ENCODE results near the gene LRRC1.
"Not testable (repeated sequence)": the region's sequence is repeated elsewhere in the genome, so short reads cannot be mapped to it uniquely, and the experiment has no call there.

The LRRC1 gene

GRCh38 chr6:53792973-53793317, 1.9 kb upstream of the LRRC1 start:
- DNase-seq (ENCODE audit: low spot score): no peak

- peak; percentile 65 for DNase-seq (ENCODE audit: low spot score)
Measured at GRCh38 chr6:53793318-53794136, 1.3 kb upstream of the LRRC1 start.

GRCh38 chr6:53794137-53794719, 577 bp upstream of the LRRC1 start:
- DNase-seq (ENCODE audit: low spot score): peak; percentile 46

- no peak for DNase-seq (ENCODE audit: low spot score)
Measured at GRCh38 chr6:53795340-53795701, 516 bp downstream of the LRRC1 start.

GRCh38 chr6:53795702-53796450, 1.1 kb downstream of the LRRC1 start:
- no peak for DNase-seq (ENCODE audit: low spot score)

GRCh38 chr6:53796451-53796780, 1.6 kb downstream of the LRRC1 start:
- DNase-seq (ENCODE audit: low spot score): no peak

GRCh38 chr6:53796791-53797190, 2.0 kb downstream of the LRRC1 start:
- DNase-seq (ENCODE audit: low spot score): no peak

- DNase-seq (ENCODE audit: low spot score): no peak
Measured at GRCh38 chr6:53797304-53797703, 2.5 kb downstream of the LRRC1 start.

GRCh38 chr6:53799340-53799739, 4.5 kb downstream of the LRRC1 start:
- DNase-seq (ENCODE audit: low spot score): no peak

GRCh38 chr6:53801022-53801421, 6.2 kb downstream of the LRRC1 start:
- DNase-seq (ENCODE audit: low spot score): no peak

- no peak for DNase-seq (ENCODE audit: low spot score)
Measured at GRCh38 chr6:53802582-53802981, 7.8 kb downstream of the LRRC1 start.

GRCh38 chr6:53803081-53803860, 8.5 kb downstream of the LRRC1 start:
- no peak for DNase-seq (ENCODE audit: low spot score)

GRCh38 chr6:53805016-53805415, 10.2 kb downstream of the LRRC1 start:
- no peak for DNase-seq (ENCODE audit: low spot score)

GRCh38 chr6:53805725-53806124, 10.9 kb downstream of the LRRC1 start:
- DNase-seq (ENCODE audit: low spot score): no peak

- not testable (repeated sequence) for DNase-seq (ENCODE audit: low spot score)
Measured at GRCh38 chr6:53807606-53808005, 12.8 kb downstream of the LRRC1 start.

GRCh38 chr6:53808302-53808881, 13.6 kb downstream of the LRRC1 start:
- DNase-seq (ENCODE audit: low spot score): no peak

GRCh38 chr6:53809691-53810090, 14.9 kb downstream of the LRRC1 start:
- DNase-seq (ENCODE audit: low spot score): no peak

- no peak for DNase-seq (ENCODE audit: low spot score)
Measured at GRCh38 chr6:53811082-53811481, 16.3 kb downstream of the LRRC1 start.

GRCh38 chr6:53811746-53812145, 16.9 kb downstream of the LRRC1 start:
- DNase-seq (ENCODE audit: low spot score): no peak

GRCh38 chr6:53813096-53813495, 18.3 kb downstream of the LRRC1 start:
- no peak for DNase-seq (ENCODE audit: low spot score)

- no peak for DNase-seq (ENCODE audit: low spot score)
Measured at GRCh38 chr6:53813801-53814200, 19.0 kb downstream of the LRRC1 start.

- no peak for DNase-seq (ENCODE audit: low spot score)
Measured at GRCh38 chr6:53814353-53814752, 19.5 kb downstream of the LRRC1 start.

All from HuH-7 (cell line).